NCI-H1930 (cell line): ENCODE data around the gene GLIS1.

Source experiments
- DNase-seq, 2 experiments: peaks; one replicate each; lab custom pipeline; 2025; lab: John Stamatoyannopoulos, UW

GLIS1 gene

GRCh38 chr1:53638360-53639035 lies 100.5 kb downstream of the GLIS1 start:
- DNase-seq, result no peak

- no peak for DNase-seq
Observed at GRCh38 chr1:53637511-53638359, 101.2 kb downstream of the GLIS1 start.

- DNase-seq, result no peak
Observed at GRCh38 chr1:53636621-53637171, 102.3 kb downstream of the GLIS1 start.

GRCh38 chr1:53634571-53634979 lies 104.4 kb downstream of the GLIS1 start:
- no peak for DNase-seq

- DNase-seq, result no peak
Observed at GRCh38 chr1:53633073-53633704, 105.8 kb downstream of the GLIS1 start.

- DNase-seq, result no peak
Observed at GRCh38 chr1:53631622-53632310, 107.2 kb downstream of the GLIS1 start.

GRCh38 chr1:53629101-53629691 lies 109.8 kb downstream of the GLIS1 start:
- DNase-seq, result no peak

GRCh38 chr1:53628286-53628955 lies 110.5 kb downstream of the GLIS1 start:
- no peak for DNase-seq

- DNase-seq, result no peak
Observed at GRCh38 chr1:53627666-53628065, 111.3 kb downstream of the GLIS1 start.

GRCh38 chr1:53627031-53627430 lies 111.9 kb downstream of the GLIS1 start:
- DNase-seq, result no peak

GRCh38 chr1:53626616-53627015 lies 112.3 kb downstream of the GLIS1 start:
- no peak for DNase-seq

GRCh38 chr1:53625766-53626520 lies 113.0 kb downstream of the GLIS1 start:
- no peak for DNase-seq

- no peak for DNase-seq
Observed at GRCh38 chr1:53625049-53625448, 113.9 kb downstream of the GLIS1 start.

GRCh38 chr1:53622531-53622930 lies 116.4 kb downstream of the GLIS1 start:
- no peak for DNase-seq

- DNase-seq, result no peak
Observed at GRCh38 chr1:53621144-53621543, 117.8 kb downstream of the GLIS1 start.

GRCh38 chr1:53620061-53620855 lies 118.7 kb downstream of the GLIS1 start:
- DNase-seq, result no peak

GRCh38 chr1:53619367-53620060 lies 119.5 kb downstream of the GLIS1 start:
- no peak for DNase-seq

- no peak for DNase-seq
Observed at GRCh38 chr1:53618500-53619366, 120.2 kb downstream of the GLIS1 start.
